Fibroblast of lung (primary cell): ENCODE data around the gene MACROD2.

Experiments used
- CTCF ChIP-seq, 2 donors: IDR thresholded peaks in 1 of 2; conservative IDR thresholded peaks in 1 of 2; 1 replicate in 1 of 2; 2 replicates in 1 of 2; pipeline ENCODE4 v1.5.1; 2011 to 2012; ENCODE audit warnings: low read length in 2 of 2, control low read depth in 1 of 2, inconsistent platforms in 1 of 2, low read depth in 1 of 2, mild to moderate bottlenecking in 1 of 2
- EZH2 ChIP-seq: IDR thresholded peaks from 2 replicates; pipeline ENCODE4 v1.5.1; 2012; ENCODE audit warnings: low read length, control low read depth, mild to moderate bottlenecking; ENCODE audit errors: missing control alignments

GRCh38 chr20:14334306-14334930 is 339.1 kb downstream of the MACROD2 start:
- TF ChIP-seq CTCF (conservative IDR thresholded peaks at IDR 0.05 in 1 of 2, IDR thresholded peaks at IDR 0.05 in 1 of 2; ENCODE audit: low read depth in 1 of 2, low read length in 2 of 2) (peak; percentile 50 to 56), EZH2 (no peak)
